Sigmoid colon (tissue), 3 donors: ENCODE data around the gene THAP11.

Experiments used
- CTCF ChIP-seq, 4 experiments: fragments of 450-650 bp in 3 of 4; fragments of 200-600 bp in 1 of 4; IDR thresholded peaks; one replicate each; pipeline ENCODE4 v1.5.1; 2016 to 2019; ENCODE audit warnings: antibody characterized with exemption in 4 of 4, mild to moderate bottlenecking in 3 of 4, moderate library complexity in 2 of 4
- POLR2A ChIP-seq, 2 donors: fragments of 450-650 bp; IDR thresholded peaks; one replicate each; pipeline ENCODE4 v1.6.1; 2016; ENCODE audit warnings: antibody characterized with exemption in 2 of 2, mild to moderate bottlenecking in 2 of 2, moderate library complexity in 2 of 2

GRCh38 chr16:67862623-67863583, 20.8 kb downstream of the THAP11 start:
- TF ChIP-seq CTCF (IDR thresholded peaks at IDR 0.05) (no peak), POLR2A (IDR thresholded peaks at IDR 0.05) (no peak)
